HL-60/S4 treated with retinoic acid at 250 ng/mL for 4 days and 3 days (cell line): ENCODE results near the gene AARS2.

Source experiments
- in situ Hi-C: fragments of 300-500 bp; cut with MboI; formaldehyde crosslinking; loops from 2 replicates; pipeline ENCODE4 v1.7.0; 2022; ENCODE audit warnings: low sequenced_read_pairs

AARS2 gene

DNA sequence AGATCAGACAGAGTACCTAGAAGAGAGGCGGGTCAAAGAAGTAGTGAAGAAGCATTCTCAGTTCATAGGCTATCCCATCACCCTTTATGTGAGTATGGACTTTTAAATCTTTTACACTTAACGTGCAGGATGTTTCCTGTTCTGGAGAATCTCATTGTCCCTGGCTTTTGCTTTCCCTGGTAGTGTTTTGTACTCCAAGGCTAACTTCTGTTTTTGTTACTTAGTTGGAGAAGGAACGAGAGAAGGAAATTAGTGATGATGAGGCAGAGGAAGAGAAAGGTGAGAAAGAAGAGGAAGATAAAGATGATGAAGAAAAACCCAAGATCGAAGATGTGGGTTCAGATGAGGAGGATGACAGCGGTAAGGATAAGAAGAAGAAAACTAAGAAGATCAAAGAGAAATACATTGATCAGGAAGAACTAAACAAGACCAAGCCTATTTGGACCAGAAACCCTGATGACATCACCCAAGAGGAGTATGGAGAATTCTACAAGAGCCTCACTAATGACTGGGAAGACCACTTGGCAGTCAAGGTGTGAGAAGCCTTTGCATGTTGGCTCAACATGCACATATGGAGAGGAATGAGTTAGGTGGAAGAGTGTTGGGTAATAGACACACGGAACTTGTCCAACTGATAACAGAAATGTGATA, 63.0 kb downstream of the AARS2 start:
- in situ Hi-C loops: no loop called here
